Endothelial cell of umbilical vein (primary cell): ENCODE measurements around the gene LPP. TPM values are rescaled to one million over a fixed set of nuclear protein-coding genes. Genes with fewer than 3 reads are reported as not detected.
A peak's percentile ranks its signal among the peaks of the same experiment; 100 is the strongest.

ENCODE experiments used
- BruUV-seq: library from RNA; stranded (reverse); fragments of 400-500 nt; replicated peaks from 2 replicates; lab custom pipeline; 2021; lab: Mats Ljungman, UMichigan
- CTCF ChIA-PET: fragments of 300-600, 350-600 bp; sonication (Branson Sonifier 250); formaldehyde crosslinking; loops from one replicate; lab custom pipeline; 2021; ENCODE audit warnings: antibody characterized with exemption, inconsistent platforms; lab: Charles Lee
- POLR2A ChIA-PET: fragments of 300-600, 350-600 bp; sonication (Branson Sonifier 250); formaldehyde crosslinking; loops from one replicate; lab custom pipeline; 2021; ENCODE audit warnings: antibody characterized with exemption, inconsistent platforms; lab: Charles Lee
- DNase-seq: peaks from one replicate; pipeline ENCODE4 v3.0.0-alpha.2; 2011; ENCODE audit warnings: low read depth, low spot score
- FAIRE-seq: peaks from 2 replicates; lab custom pipeline; 2011; peaks lifted over from hg19 to GRCh38; lab: Jason Lieb, UNC
- H2AFZ ChIP-seq: 2 replicates; pipeline ENCODE4 v1.6.0; 2012; ENCODE audit warnings: low read depth, low read length, control low read depth, inconsistent platforms
- H3K27ac ChIP-seq: 2 replicates; pipeline ENCODE4 v1.5.1; 2011; ENCODE audit warnings: low read depth, mild to moderate bottlenecking, control low read depth, low read length, moderate library complexity; ENCODE audit not compliant: insufficient read depth
- H3K27me3 ChIP-seq, 2 experiments: 2 replicates each; pipeline versions ENCODE4 v1.6.0 to v1.6.1; 2011; ENCODE audit warnings: low read length in 2 of 2, mixed read lengths in 1 of 2; ENCODE audit not compliant: control insufficient read depth in 2 of 2, insufficient read depth in 2 of 2
- H3K36me3 ChIP-seq, 2 experiments: 2 replicates in 1 of 2; 3 replicates in 1 of 2; pipeline ENCODE4 v1.5.1; 2011; ENCODE audit warnings: low read length in 2 of 2, mild to moderate bottlenecking in 1 of 2, moderate library complexity in 1 of 2; ENCODE audit not compliant: control insufficient read depth in 2 of 2, insufficient read depth in 2 of 2; ENCODE audit errors: extremely low read depth in 1 of 2
- H3K4me1 ChIP-seq: 3 replicates; pipeline ENCODE4 v1.5.1; 2011; ENCODE audit warnings: mild to moderate bottlenecking, low read length; ENCODE audit not compliant: control insufficient read depth, insufficient read depth; ENCODE audit errors: extremely low read depth
- H3K4me2 ChIP-seq: 2 replicates; pipeline ENCODE4 v1.6.1; 2011; ENCODE audit warnings: low read length, control low read depth, mixed read lengths; ENCODE audit not compliant: insufficient read depth
- H3K4me3 ChIP-seq, 3 experiments: fragments of 200-600 bp in 1 of 3; sonication (generic), shearing (Covaris generic) in 1 of 3; replicated peaks in 1 of 3; 2 replicates each; pipeline ENCODE4 v1.5.1; 2011 to 2016; ENCODE audit warnings: control low read depth in 3 of 3, low read length in 3 of 3, mild to moderate bottlenecking in 2 of 3, inconsistent platforms in 1 of 3, low read depth in 1 of 3, moderate library complexity in 1 of 3; ENCODE audit not compliant: insufficient read depth in 1 of 3
- H3K79me2 ChIP-seq: 2 replicates; pipeline ENCODE4 v1.6.0; 2012; ENCODE audit warnings: low read length, inconsistent platforms; ENCODE audit not compliant: control insufficient read depth, insufficient read depth
- H3K9ac ChIP-seq: replicated peaks from 2 replicates; pipeline ENCODE3; 2011; ENCODE audit warnings: low read length, control low read depth; ENCODE audit not compliant: insufficient read depth; ENCODE audit errors: extremely low read depth
- H3K9me1 ChIP-seq: replicated peaks from 3 replicates; pipeline ENCODE4 v1.6.0; 2011; ENCODE audit warnings: mild to moderate bottlenecking, low read length; ENCODE audit not compliant: control insufficient read depth, insufficient read depth; ENCODE audit errors: extremely low read depth
- H3K9me3 ChIP-seq: replicated peaks from 2 replicates; pipeline ENCODE4 v1.5.1; 2012; ENCODE audit warnings: low read length, inconsistent platforms; ENCODE audit not compliant: control insufficient read depth, insufficient read depth
- H4K20me1 ChIP-seq: replicated peaks from 2 replicates; pipeline ENCODE3; 2011; ENCODE audit warnings: mild to moderate bottlenecking, low read length; ENCODE audit not compliant: control insufficient read depth, insufficient read depth; ENCODE audit errors: extremely low read depth
- CTCF ChIP-seq, 2 donors: IDR thresholded peaks; 1 replicate in 1 of 2; 2 replicates in 1 of 2; pipeline ENCODE4 v1.5.1; 2011; ENCODE audit warnings: low read length in 2 of 2, mild to moderate bottlenecking in 2 of 2, moderate library complexity in 2 of 2, control low read depth in 1 of 2, inconsistent platforms in 1 of 2, low read depth in 1 of 2; ENCODE audit not compliant: insufficient read depth in 1 of 2; ENCODE audit errors: extremely low read depth in 1 of 2
- EZH2 ChIP-seq: IDR thresholded peaks from 2 replicates; pipeline ENCODE4 v1.6.1; 2012; ENCODE audit warnings: borderline replicate concordance, low read depth, mild to moderate bottlenecking, moderate library complexity, low read length, inconsistent platforms; ENCODE audit not compliant: severe bottlenecking
- FOS ChIP-seq: IDR thresholded peaks from 2 replicates; pipeline ENCODE4 v1.6.1; 2011; ENCODE audit warnings: mild to moderate bottlenecking, low read length, moderate library complexity, borderline replicate concordance; ENCODE audit not compliant: insufficient read depth
- GATA2 ChIP-seq: IDR thresholded peaks from 2 replicates; pipeline ENCODE4 v1.7.0; 2011; ENCODE audit warnings: low read depth, mild to moderate bottlenecking, moderate library complexity, mixed read lengths, low read length; ENCODE audit not compliant: insufficient read length, insufficient read depth
- JUN ChIP-seq: IDR thresholded peaks from 2 replicates; pipeline ENCODE4 v1.6.1; 2011; ENCODE audit warnings: borderline replicate concordance, low read depth; ENCODE audit not compliant: insufficient read length, insufficient read depth
- MAX ChIP-seq: IDR thresholded peaks from 2 replicates; pipeline ENCODE4 v1.6.1; 2011; ENCODE audit not compliant: insufficient read depth, insufficient read length
- MYC ChIP-seq: IDR thresholded peaks from one replicate; pipeline ENCODE4 v1.6.1; 2011; ENCODE audit warnings: mild to moderate bottlenecking, low read depth, low read length
- POLR2A ChIP-seq: IDR thresholded peaks from 2 replicates; pipeline ENCODE4 v1.6.1; 2012; ENCODE audit warnings: low read depth, mild to moderate bottlenecking, control low read depth, low read length
- POLR2AphosphoS5 ChIP-seq: IDR thresholded peaks from 2 replicates; pipeline ENCODE4 v1.6.1; 2012; ENCODE audit warnings: low read depth, mild to moderate bottlenecking, control low read depth, low read length, moderate library complexity; ENCODE audit not compliant: insufficient read depth
- dilution Hi-C: fragments of 300-500 bp; cut with MboI; formaldehyde crosslinking; loops from one replicate; pipeline ENCODE4 v1.15.0; 2019; ENCODE audit warnings: low sequenced_read_pairs; ENCODE audit not compliant: extremely low pct_ligation_motif_present
- intact Hi-C: fragments of 100-400 bp; cut with micrococcal nuclease; formaldehyde crosslinking; loops from one replicate; pipeline ENCODE4 v1.10.0; 2022
- polyA plus RNA-seq, 4 experiments: library from polyadenylated mRNA; depleted of rRNA in 3 of 4; stranded (reverse) in 3 of 4; unstranded in 1 of 4; fragments of >200 nt; gene quantifications; 2 replicates each; pipeline versions ENCODE4 v1.2.1 to v1.2.3, GENCODE V29; 2011 to 2012; ENCODE audit warnings: missing spikeins in 1 of 4
- total RNA-seq: library from RNA; stranded (reverse); gene quantifications from 2 replicates; pipeline ENCODE4 v1.2.3, GENCODE V29; 2021

Gene LPP
- total and polyA plus RNA-seq, 2 donors (not counting 3 experiments of a cell fraction or from before 2014, with no cell fraction given): 16.9 to 153 TPM

- no peaks in the 10 kb centered on the region for H3K9me3 ChIP-seq
- H4K20me1 ChIP-seq: no peaks in the 10 kb centered on the region
- FAIRE-seq (peak; percentile 93), DNase-seq (peak; percentile 95)
- intact Hi-C loops: loop anchor here (1.0 to 10.0 kb wide), 6 partner anchors 32 to 550 kb away; partner anchors contain the start of genes BCL6 and LPP
- no peak overlapping the region for H3K4me3 ChIP-seq
- no peaks in the 10 kb centered on the region for H3K9me1 ChIP-seq
- peak overlapping the region; percentile 63 for H3K4me2 ChIP-seq
- H3K9ac ChIP-seq: peak overlapping the region; percentile 22
- dilution Hi-C loops: no loop called here
- no peak overlapping the region for H2AFZ ChIP-seq
- H3K4me1 ChIP-seq: peaks cover 49% of the 10 kb centered on the region
- no peaks in the 10 kb centered on the region for H3K27me3 ChIP-seq
- peak overlapping the region; percentile 63 for H3K27ac ChIP-seq
- H3K79me2 ChIP-seq: peaks cover 7% of the 10 kb centered on the region
- POLR2A ChIA-PET: interaction anchor here (0.6 to 1.7 kb wide), 4 partner anchors 24 to 549 kb away, joined by 3 to 6 read pairs (median 4); partner anchors contain the start of gene BCL6
- TF ChIP-seq POLR2AphosphoS5: peak; percentile 13
- no peak for TF ChIP-seq EZH2
- TF ChIP-seq JUN: peak; percentile 84
- TF ChIP-seq POLR2A: no peak
- TF ChIP-seq MYC: no peak
- TF ChIP-seq GATA2: no peak
- TF ChIP-seq FOS: peak; percentile 93
- no peak for TF ChIP-seq MAX
- TF ChIP-seq CTCF (IDR thresholded peaks at IDR 0.05; ENCODE audit: extremely low read depth in 1 of 2, insufficient read depth in 1 of 2, low read depth in 1 of 2, low read length in 2 of 2): no peak
- CTCF ChIA-PET: interaction anchor here (0.7 to 1.7 kb wide), 15 partner anchors 9 to 660 kb away, joined by 3 to 13 read pairs (median 4); no protein-coding TSS in a partner anchor
- BruUV-seq: TSS peak; percentile 78
- no peaks in the 10 kb centered on the region for H3K36me3 ChIP-seq
Measured at GRCh38 chr3:188294823-188295487, 141.0 kb downstream of the LPP start.
